Measurements from ENCODE around the gene KRT76.
"Not testable (repeated sequence)": the region's sequence is repeated elsewhere in the genome, so short reads cannot be mapped to it uniquely, and the experiment has no call there.

The KRT76 gene

GRCh38 chr12:52752516-52752915 lies 24.6 kb downstream of the KRT76 start:
- Histone ChIP-seq H3K4me1 (ENCODE audit: control insufficient read depth in 1 of 2, insufficient read depth in 1 of 2, low read depth in 1 of 2, low read length in 1 of 2) (no peaks in the 10 kb centered on the region), H3K27me3 (peaks cover 25% of the 10 kb centered on the region), H3K9me3 (no peaks in the 10 kb centered on the region), H3K36me3 (no peaks in the 10 kb centered on the region), H3K4me3 (ENCODE audit: low read depth in 1 of 2, low read length in 1 of 2) (no peak overlapping the region), H3K27ac (no peak overlapping the region)
- TF ChIP-seq CTCF (IDR thresholded peaks at IDR 0.05) = no peak

GRCh38 chr12:52751795-52752194 lies 25.4 kb downstream of the KRT76 start:
- H3K36me3 ChIP-seq = no peaks in the 10 kb centered on the region
- no peaks in the 10 kb centered on the region for H3K9me3 ChIP-seq
- H3K27ac ChIP-seq = no peak overlapping the region
- no peak overlapping the region for H3K4me3 ChIP-seq (ENCODE audit: low read depth in 1 of 2, low read length in 1 of 2)
- no peaks in the 10 kb centered on the region for H3K4me1 ChIP-seq (ENCODE audit: control insufficient read depth in 1 of 2, insufficient read depth in 1 of 2, low read depth in 1 of 2, low read length in 1 of 2)
- H3K27me3 ChIP-seq = peaks cover 20% of the 10 kb centered on the region
- TF ChIP-seq CTCF (IDR thresholded peaks at IDR 0.05) = no peak

- H3K27me3 ChIP-seq = peaks cover 19% of the 10 kb centered on the region
- not testable (repeated sequence) for H3K4me1 ChIP-seq (ENCODE audit: control insufficient read depth in 1 of 2, insufficient read depth in 1 of 2, low read depth in 1 of 2, low read length in 1 of 2); H3K9me3 ChIP-seq; H3K4me3 ChIP-seq (ENCODE audit: low read depth in 1 of 2, low read length in 1 of 2); H3K36me3 ChIP-seq; H3K27ac ChIP-seq
Observed at GRCh38 chr12:52750532-52750931, 26.6 kb downstream of the KRT76 start.

GRCh38 chr12:52749827-52750226 lies 27.3 kb downstream of the KRT76 start:
- Histone ChIP-seq H3K4me3 (ENCODE audit: low read depth in 1 of 2, low read length in 1 of 2) (no peak overlapping the region), H3K4me1 (ENCODE audit: control insufficient read depth in 1 of 2, insufficient read depth in 1 of 2, low read depth in 1 of 2, low read length in 1 of 2) (no peaks in the 10 kb centered on the region), H3K9me3 (no peaks in the 10 kb centered on the region), H3K27me3 (peaks cover 19% of the 10 kb centered on the region), H3K36me3 (no peaks in the 10 kb centered on the region), H3K27ac (no peak overlapping the region)
- no peak for TF ChIP-seq CTCF (IDR thresholded peaks at IDR 0.05)

GRCh38 chr12:52748578-52748977 lies 28.6 kb downstream of the KRT76 start:
- no peak overlapping the region for H3K4me3 ChIP-seq (ENCODE audit: low read depth in 1 of 2, low read length in 1 of 2)
- peaks cover 19% of the 10 kb centered on the region for H3K27me3 ChIP-seq
- TF ChIP-seq CTCF (IDR thresholded peaks at IDR 0.05) = no peak
- H3K36me3 ChIP-seq = no peaks in the 10 kb centered on the region
- H3K27ac ChIP-seq = no peak overlapping the region
- no peaks in the 10 kb centered on the region for H3K9me3 ChIP-seq
- no peaks in the 10 kb centered on the region for H3K4me1 ChIP-seq (ENCODE audit: control insufficient read depth in 1 of 2, insufficient read depth in 1 of 2, low read depth in 1 of 2, low read length in 1 of 2)

GRCh38 chr12:52745554-52745953 lies 31.6 kb downstream of the KRT76 start:
- no peak for TF ChIP-seq CTCF (IDR thresholded peaks at IDR 0.05)
- H3K4me3 ChIP-seq (ENCODE audit: low read depth in 1 of 2, low read length in 1 of 2) = no peak overlapping the region

More at GRCh38 chr12:52745554-52745953, 31.6 kb downstream of the KRT76 start:
- Histone ChIP-seq H3K27ac (no peak overlapping the region), H3K36me3 (no peaks in the 10 kb centered on the region), H3K27me3 (peaks cover 22% of the 10 kb centered on the region), H3K4me1 (ENCODE audit: control insufficient read depth in 1 of 2, insufficient read depth in 1 of 2, low read depth in 1 of 2, low read length in 1 of 2) (no peaks in the 10 kb centered on the region), H3K9me3 (no peaks in the 10 kb centered on the region)
